Transverse colon (tissue), 4 donors: Measurements from ENCODE around the gene ATP8A1.

ENCODE experiments used
- CTCF ChIP-seq, 5 experiments: fragments of 200-600 bp in 3 of 5; fragments of 450-650 bp in 2 of 5; sonication (generic) in 3 of 5; IDR thresholded peaks; 1 replicate in 2 of 5; 2 replicates in 3 of 5; pipeline ENCODE4 v1.5.1; 2016 to 2017; ENCODE audit warnings: antibody characterized with exemption in 5 of 5, inconsistent platforms in 3 of 5, mild to moderate bottlenecking in 2 of 5, moderate library complexity in 1 of 5
- EP300 ChIP-seq: sonication (generic); formaldehyde crosslinking; IDR thresholded peaks from one replicate; pipeline ENCODE4 v1.6.1; 2017; ENCODE audit warnings: antibody characterized with exemption, low read depth
- POLR2A ChIP-seq: fragments of 450-650 bp; IDR thresholded peaks from one replicate; pipeline ENCODE4 v1.6.1; 2016; ENCODE audit warnings: antibody characterized with exemption, mild to moderate bottlenecking, moderate library complexity
- POLR2AphosphoS5 ChIP-seq, 3 donors: sonication (generic); formaldehyde crosslinking; IDR thresholded peaks; one replicate each; pipeline ENCODE4 v1.6.1; 2016; ENCODE audit warnings: antibody characterized with exemption in 3 of 3

- TF ChIP-seq CTCF (IDR thresholded peaks at IDR 0.05), result no peak
- TF ChIP-seq POLR2A, result peak; percentile 23
- peak in 1 of 3 donors; percentile 70 for TF ChIP-seq POLR2AphosphoS5 (IDR thresholded peaks at IDR 0.05)
- TF ChIP-seq EP300, result peak; percentile 26
Measured at GRCh38 chr4:42628740-42629139, 28.2 kb downstream of the ATP8A1 start.
